NCI-H2081 (cell line): ENCODE results near the gene TWF2.
A peak's percentile ranks its signal among the peaks of the same experiment; 100 is the strongest.

Experiments used
- DNase-seq, 2 experiments: peaks; one replicate each; lab custom pipeline; 2025; lab: John Stamatoyannopoulos, UW

Gene TWF2

DNA sequence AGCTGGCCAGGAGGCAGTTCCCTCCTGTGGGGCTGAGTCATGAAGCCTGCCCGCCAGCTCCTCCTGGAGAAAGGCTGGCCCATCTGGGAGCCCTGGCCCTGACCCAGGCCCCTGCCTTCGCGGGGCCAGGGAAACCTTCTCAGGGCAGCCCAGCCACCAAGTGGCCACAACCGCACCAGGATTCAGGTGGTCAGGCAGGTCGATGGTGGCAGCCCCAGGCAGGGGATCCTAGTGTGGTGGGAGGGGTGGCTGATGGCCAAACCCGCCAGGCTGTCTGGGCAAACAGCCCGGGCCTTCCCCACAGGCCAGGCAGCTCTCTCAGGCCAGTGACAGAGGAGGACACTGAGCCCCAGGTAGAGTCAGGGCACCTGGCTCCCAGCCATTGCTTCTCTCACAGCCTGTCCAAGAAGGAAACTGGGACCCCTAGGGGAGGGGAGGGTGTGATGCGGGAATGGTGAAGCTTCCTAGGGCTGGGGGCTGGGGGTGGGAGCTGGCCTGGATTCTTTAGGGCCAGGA lies 1.2 kb downstream of the TWF2 start:
- peak in 1 of 2 experiments; percentile 1 for DNase-seq

DNA sequence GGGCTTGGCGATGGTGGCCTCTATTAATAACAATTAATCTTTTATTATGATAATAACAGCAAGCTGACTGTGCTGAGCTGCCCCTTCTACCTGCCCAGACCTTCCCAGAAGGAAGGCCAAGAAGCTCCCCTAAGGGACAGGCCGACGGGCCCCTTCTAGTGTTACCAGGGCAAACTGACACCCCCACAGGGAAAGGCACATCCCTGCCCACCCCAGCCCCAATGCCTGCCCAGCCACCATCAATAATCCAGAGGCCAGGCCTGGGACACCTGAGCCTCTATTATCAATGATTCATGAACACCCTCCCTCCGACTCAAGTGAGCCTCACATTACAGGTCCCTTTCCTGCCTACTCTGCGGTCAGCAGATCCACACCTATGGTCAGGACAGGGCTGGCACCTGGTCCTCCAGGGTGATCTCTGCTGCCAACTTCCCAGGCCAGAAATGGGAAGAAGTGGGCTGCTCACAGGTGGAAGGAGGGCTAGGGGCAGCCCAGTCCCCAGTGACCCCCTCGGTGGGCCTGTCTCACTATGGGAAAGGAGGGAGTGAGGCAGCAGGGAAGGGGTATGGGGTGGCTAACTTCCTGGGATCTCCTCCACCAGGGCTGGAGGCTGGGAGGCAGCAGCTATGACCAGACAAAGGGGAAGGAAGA lies 1.8 kb downstream of the TWF2 start:
- DNase-seq: no peak

DNA sequence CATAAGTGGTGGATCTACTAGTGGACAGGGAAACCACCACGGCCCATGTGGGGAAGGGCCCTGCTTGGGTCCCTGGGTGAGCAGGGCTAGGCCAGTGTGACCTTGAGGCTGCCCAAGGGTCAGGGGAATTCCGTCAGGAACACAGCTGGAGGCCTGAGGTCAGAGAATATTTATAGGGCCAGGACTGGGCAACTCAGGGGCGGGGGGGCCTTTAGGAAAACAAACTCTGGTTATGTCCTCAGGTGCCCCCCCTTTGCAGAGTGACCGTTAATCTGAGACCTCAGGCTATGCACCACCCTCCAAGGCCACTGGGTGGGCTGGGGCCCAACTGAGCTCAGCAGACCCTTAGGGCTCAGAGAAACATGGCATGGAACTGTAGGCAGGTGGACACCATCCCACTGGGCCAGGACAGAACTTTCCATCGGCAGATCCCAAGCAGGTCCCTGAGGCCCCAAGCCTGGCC lies 2.5 kb downstream of the TWF2 start:
- no peak for DNase-seq

DNA sequence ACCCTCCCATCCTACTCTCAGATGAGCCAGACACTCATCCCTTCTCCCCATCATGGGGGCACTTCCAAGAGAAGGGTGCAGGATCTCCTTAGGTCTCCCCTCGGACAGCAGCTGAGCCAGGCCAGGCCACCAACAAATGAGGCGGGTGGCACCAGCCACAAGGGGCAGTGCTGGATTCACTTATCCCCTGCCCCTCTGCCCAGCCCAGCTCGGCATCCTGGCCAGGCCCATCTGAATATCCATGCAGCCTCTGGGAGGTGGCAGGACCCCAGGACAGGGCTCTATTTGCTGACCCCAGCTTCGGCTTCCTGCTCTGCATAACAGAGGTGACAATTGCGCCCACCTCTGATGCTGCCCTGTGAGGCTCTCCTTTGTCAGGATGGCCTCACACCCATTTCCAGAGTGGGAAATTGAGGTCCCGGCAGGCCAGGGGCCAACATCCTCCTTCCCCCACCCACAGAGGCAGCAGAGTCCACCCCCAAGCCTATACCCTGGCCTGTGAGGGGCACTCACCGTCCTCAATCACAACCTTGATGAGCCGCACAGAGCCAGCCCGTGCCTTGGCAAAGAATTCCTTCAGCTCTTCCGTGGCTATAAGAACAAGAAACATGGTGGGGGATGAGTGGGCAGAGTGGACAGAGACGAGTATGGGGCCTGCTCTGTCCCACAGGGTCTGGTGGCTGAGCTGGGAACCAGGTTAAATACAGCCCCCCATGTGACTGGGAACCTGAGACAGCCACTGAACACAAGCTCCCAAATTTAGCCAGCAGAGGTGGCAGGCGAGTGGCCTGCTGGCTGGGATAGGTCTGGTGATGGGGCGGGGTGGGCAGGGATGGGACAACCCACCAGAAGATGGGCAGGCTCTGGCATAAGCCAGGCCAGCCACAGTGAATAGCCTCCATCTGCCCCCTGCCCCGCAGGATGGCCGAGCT lies 4.2 kb downstream of the TWF2 start:
- no peak for DNase-seq

DNA sequence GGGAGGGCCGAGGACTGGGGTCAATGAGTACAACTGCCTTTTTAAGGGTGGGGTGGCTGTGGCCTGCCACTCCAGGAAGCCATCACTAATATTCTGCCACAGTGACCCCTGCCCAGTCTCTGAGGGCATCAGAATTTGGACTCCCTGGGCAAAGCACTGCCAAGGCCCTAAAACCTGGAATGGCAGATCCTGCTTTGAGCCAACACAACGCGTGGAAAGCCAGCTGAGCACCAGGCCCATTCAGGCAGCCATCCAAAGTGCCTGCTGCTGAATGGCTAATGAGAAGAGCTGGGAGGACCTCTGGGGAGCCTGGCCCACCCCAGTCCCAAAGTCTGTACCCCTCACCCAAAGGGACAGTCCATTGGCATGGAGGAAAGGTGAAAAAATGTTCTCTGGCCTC lies 5.0 kb downstream of the TWF2 start:
- no peak for DNase-seq

DNA sequence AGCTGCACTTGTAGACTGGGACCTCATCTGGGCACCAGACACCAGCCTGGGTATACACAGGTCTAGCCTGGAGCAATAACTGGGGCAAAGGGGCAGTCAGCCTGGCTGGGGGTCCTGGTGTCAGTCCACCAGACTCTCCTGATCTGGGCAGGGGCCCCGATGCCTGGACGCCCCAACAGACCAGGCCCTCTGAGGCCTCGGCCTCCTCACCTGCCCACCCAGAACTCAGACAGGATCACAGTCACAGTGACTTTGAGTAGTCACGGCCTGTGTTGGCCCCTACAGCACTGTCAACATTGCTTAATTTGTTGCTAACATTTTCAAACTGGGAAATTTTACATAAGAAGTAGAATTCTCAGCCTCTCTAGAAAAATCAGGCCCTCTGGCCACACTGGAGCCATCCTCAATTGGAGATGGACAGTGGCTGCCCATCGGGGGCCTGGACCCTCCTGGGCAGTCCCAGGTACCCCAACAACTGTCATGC lies 5.8 kb downstream of the TWF2 start:
- DNase-seq: no peak

DNA sequence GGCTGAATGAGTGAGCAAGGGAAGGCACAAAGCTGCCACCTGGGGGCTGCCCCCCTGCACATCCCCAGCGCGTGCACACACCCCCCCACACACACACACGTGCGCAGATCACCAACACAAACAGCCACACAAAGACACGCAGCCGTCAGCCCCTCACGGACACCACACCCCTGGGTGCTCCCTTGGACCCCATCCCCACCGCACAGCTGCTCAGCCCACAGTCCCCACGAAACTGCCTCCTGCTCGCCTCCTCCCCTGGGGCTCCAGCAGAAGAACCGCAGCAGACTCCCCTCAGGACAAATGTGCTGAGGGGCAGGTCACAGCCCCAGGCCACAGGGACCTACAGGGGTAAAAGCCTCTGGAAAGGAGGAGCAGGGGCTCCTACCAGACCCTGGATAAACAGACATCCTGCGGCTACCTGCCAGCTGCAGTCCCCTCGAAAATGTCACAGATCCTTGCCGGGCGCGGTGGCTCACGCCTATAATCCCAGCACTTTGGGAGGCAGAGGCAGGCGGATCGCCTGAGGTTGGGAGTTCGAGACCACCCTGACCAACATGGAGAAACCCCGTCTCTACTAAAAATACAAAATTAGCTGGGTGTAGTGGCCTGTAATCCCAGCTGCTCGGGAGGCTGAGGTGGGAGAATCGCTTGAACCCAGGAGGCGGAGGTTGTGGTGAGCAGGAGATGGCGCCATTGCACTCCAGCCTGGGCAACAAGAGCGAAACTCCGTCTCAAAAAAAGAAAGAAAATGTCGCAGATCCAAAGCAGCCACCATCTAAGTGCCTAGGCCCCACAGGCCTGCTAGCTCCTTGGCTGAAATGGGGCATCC lies 6.5 kb downstream of the TWF2 start:
- DNase-seq: no peak

DNA sequence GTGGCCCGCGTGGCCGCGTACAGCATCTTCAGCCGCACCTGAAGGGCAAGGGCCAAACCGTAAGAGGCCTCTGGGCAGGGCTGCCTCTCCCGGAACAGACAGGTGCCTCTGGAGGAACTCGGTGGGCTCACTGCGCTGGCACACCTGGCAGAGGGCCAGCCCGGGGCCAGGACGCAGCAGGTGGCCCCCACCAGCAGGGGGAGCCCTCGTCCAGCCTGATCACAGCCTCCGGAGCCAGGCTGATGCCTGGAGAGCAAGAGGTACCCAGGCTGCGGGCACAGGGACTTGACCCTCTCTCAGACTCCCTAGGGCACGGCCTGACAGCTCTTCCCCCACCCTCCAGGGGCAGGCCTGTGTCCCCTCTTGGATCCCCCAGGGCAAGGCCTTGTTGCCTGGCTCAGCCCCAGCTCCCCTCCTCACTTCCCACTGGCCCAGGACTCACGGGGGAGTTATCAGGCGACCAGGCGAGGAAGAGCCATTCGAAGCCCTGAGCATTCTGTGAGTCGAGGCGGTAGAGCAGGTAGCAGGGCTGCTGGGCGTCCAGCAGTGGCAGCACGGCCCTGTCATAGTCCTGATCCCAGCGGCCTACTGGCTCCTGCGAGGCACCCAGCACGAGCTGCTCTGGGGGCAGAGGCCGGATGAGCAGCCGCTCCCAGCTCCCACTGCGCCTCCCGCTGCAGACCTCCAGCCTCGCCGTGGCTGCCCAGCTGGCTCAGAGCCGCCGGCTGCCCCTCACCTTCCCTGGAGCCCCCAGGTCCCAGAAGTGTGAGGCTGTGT lies 7.3 kb downstream of the TWF2 start:
- DNase-seq: peak in 1 of 2 experiments; percentile 18

DNA sequence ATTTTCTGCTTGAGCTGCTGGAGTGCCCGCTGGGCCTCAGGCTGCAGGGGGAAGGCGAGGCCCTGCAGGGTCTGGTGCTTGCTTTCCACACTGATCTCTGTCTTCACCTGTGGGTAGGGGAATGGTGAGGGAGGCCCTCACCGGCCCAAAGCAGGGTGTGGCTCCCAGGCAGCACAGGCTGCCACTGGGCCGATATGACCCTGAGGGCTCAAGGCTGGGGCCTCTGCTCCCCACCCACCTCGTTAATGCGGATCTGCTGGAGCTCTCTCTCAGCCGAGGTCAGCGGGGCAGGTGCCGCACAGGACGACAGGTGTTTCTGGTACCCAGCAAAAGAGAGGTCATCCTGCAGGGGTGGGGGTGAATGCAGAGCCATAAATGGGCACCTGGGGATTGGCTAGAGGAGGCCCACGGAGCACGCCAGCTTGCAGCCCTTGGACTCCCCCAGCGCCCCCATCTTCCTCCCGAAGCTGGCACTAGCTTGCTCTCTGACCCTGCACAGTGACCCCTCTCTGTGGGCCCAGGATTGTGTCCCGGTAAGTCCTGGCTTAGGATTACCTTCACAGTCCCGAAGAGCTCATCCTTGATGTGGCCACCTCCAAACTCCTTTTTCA lies 8.0 kb downstream of the TWF2 start:
- DNase-seq: no peak

DNA sequence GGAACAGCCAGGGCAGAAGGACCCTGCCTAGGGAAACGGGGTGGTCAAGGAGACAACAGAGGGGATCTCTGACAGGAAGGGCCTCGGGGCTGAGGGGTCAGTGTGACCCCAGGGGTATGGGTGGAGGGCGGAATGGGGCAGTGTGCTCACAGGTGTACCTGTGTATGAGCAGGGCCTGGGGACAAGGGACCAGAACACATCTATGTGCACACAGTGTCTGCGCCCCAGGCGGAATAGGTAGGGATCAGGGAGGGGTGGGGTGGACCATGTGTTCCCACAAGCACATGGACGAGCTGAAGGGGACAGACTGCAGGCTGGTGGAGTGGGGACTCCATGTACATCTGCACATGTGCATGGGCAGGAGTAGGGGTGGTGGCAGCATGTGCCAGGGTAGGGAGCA lies 8.5 kb downstream of the TWF2 start:
- DNase-seq: no peak

DNA sequence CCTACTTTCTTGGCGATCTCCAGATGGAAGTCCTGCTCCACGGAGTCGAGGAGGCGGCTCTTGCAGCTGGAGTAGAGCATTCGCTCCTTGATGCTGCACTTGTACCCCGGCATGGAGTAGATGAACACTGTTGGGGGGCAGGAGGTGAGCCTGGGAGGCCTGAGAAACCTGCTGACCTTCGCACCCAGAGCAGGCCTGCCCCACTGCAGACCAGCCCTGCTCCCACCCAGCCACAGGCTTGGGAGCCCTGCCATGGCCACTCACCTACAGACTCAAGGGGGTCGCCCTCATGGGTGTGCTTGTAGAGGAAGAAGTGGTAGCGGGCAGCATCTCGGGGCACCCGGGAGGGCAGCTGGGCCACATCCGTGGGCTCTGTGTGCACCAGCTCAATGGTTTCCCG lies 9.3 kb downstream of the TWF2 start:
- no peak for DNase-seq

DNA sequence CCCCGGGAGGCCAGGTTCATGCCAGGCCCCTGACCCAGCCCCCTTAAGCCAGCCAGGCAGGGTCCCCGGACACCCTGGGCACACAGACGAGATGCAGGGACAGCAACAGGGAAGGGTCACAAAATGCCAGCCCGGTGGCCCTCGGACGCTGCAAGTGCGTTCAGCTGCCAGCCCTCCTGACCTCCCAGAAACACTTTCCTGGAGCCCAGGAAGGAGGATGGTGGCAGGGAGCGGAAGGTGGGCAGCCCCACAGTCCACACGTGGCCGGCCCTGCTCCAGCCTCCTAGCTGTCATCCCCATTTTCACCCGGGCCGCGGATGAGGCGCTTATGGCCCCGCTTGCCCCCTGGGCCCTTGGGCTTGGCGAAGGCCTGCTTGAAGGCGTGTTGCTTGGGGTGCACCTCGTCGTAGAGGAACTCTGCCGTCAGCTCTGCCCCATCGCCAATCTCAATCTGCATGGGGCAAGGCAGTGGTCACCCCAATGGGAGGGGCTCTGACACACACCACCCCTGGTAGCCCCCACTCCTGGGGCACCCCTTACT lies 10.1 kb downstream of the TWF2 start:
- DNase-seq: no peak

DNA sequence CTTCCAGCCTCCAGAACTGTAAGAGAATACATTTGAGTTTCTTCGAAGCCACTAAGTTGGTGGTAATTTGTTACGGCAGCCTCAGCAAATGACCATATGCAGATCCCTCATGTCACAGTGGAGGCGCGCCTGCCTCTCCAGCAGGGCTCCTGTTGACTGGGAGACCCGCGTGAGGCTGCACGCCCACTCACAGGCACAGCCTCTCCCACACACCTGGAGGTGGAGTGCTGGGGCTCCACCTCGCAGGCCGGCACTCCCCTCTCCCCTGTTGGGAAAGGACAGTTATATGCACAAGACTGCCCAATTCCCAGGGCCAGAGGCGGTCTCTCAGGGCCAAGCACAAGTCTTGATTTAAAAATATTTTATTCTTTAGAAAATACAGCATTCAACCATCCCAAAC lies 10.7 kb downstream of the TWF2 start:
- no peak for DNase-seq

DNA sequence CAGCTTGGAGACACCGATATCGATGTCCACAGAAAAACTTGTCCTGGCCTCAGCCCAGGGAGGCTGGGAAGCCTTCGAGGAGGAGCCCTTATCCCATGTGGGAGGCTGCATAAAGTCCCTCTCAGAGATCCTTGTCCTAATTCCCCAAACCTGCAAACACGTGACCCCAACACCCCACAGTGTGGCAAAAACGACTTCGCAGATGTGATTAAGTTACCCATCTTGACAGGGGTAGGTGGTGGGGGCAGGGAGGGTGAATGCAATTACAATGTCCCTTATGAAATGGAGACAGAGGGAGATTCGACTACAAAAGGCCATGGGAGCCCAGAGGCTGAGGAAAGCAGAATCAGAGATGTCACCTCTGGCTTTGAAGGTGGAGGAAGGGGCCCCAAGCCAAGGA lies 11.2 kb downstream of the TWF2 start:
- DNase-seq: no peak

DNA sequence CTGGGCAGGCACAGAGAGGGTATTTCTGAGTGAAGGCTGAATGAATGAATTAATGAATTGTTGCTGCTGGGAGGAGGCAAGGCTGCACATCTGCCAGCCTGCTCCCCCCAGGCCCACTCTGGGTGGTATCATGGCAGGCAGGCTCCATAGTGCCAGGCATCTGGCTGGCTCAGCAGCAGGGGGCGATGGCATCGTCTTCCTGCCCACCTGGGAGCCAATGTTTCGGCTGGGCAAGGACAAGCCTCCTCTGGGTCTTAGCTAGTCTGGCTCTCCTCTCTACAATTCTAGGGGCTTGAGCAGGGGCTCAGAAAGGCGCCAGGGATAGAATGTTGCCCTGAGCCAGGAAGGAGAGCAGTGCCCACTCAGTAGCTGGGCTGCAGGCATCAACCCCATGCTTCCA lies 11.8 kb downstream of the TWF2 start:
- no peak for DNase-seq

DNA sequence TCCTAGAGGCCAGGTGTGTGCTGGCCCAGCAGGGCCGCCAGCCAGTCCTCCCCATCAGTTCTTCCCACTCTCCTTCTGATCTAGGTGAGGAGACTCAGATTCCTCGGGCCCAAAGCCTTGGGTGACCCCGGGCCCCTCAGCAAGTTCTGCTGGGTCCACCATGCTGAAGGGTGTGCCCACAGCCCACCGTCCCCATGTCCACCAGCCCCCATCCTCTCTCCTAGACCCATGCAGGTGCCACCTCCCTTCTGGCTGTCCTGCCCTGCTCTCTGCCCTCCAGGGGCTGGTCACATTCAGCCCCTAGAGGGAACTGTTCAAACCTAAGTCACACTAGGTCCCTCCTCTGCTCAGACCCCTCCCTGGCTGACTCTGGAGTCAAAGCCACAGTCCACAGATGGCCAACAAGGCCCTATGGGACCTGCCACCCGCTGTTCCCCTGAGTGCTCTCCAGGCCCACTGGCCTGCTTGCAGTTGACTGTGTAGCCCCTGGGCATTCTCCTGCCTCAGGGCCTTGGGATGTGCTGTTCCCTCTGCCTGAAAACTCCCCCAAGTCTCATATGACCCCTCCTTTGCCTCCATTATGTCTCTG lies 12.6 kb downstream of the TWF2 start:
- no peak for DNase-seq

DNA sequence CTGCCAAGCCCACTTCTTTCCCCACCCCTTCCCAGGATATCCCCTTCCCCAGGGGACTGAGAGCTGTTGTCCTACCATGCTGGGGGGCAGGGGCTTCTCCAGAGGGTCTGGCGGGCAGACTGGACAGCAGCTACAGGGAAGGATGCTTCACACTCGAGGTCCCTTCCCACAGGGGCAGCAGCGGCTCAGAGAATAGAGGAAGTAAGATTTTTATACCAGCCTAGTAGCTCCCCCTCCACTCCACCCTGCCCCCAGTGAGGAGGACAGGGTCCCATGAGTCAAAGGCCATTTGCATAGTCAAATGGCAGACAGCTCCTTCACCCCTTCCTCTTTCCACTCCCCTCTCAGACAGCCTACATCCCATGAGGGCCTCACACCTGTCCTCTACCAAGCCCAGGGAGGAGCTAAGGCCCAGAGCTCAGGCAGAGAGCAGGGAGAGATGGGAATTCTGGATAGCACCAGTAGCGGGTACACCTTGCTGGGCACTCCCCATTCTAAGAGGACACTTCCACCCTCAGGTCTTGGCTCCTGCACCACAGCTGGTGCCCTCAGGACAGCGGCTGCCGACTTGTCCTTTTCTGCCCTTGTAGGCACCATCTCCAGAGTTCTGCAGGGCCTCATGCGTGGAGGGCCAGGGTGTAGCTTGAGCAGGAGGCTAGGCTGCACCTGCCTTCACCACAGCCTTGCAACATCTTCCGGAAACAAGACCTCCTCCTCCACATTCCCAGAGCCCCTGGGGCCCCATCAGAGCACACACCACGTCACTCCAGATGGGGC lies 13.3 kb downstream of the TWF2 start, which contains the start of gene TLR9:
Gene TLR9, minus strand, starts transcription at position 194 of the 777 bp plus-strand sequence. Its CDS starts 116 bp downstream, at position 78.
- no peak for DNase-seq

DNA sequence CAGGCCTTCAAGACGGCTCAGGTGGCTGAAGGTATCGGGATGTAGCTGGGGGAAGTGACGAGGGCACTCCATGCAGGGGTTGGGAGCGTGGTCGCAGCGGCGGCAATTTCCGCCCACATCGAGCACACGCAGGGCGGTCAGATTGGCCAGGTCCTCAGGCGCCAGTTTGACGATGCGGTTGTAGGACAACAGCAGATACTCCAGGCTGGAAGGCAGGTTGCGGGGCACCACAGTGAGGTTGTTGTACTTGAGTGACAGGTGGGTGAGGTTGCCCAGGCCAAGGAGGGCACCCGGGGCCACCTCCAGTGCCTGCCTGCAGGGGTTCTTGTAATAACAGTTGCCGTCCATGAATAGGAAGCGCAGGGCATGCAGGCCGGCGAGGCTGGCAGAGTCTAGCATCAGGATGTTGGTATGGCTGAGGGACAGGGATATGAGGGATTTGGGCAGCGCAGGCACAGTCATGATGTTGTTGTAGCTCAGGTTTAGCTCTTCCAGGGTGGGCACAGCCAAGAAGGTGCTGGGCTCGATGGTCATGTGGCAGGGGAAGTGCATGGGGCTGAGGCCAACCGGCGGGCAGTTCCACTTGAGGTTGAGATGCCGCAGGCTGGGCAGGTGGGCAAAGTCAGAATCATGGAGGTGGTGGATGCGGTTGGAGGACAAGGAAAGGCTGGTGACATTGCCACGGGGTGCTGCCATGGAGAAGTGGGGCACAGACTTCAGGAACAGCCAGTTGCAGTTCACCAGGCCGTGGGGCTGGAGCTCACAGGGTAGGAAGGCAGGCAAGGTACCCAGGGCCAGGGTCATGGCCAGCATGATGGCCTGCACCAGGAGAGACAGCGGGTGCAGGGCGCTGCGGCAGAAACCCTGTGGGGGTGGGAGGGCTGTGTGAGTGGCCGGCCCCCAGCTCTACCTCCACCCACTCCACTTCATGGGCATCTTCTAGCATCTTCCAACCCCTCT lies 15.2 kb downstream of the TWF2 start:
- no peak for DNase-seq
